IPS-NIHi7 (cell line): ENCODE data around the gene LRBA.

Experiments used
- DNase-seq: peaks from one replicate; pipeline ENCODE4 v3.0.0; 2012; ENCODE audit warnings: mixed read lengths; ENCODE audit errors: extremely low spot score

LRBA gene

GRCh38 chr4:150501009-150501727 is 513.9 kb downstream of the LRBA start:
- no peak for DNase-seq

GRCh38 chr4:150497612-150498011 is 517.5 kb downstream of the LRBA start:
- no peak for DNase-seq

- DNase-seq = no peak
These were observed 519.5 kb downstream of the LRBA start for GRCh38 chr4:150495550-150495949.

GRCh38 chr4:150493851-150494250 is 521.2 kb downstream of the LRBA start:
- DNase-seq = no peak

GRCh38 chr4:150491132-150492049 is 523.7 kb downstream of the LRBA start:
- DNase-seq = no peak

- no peak for DNase-seq
These were observed 532.5 kb downstream of the LRBA start for GRCh38 chr4:150482581-150482980.

- no peak for DNase-seq
These were observed 535.4 kb downstream of the LRBA start for GRCh38 chr4:150479657-150480056.

- no peak for DNase-seq
These were observed 537.2 kb downstream of the LRBA start for GRCh38 chr4:150477869-150478268.

- peak; percentile 12 for DNase-seq
These were observed 538.3 kb downstream of the LRBA start for GRCh38 chr4:150476776-150477175.

GRCh38 chr4:150475763-150476162 is 539.3 kb downstream of the LRBA start:
- no peak for DNase-seq

GRCh38 chr4:150464523-150464922 is 550.6 kb downstream of the LRBA start:
- no peak for DNase-seq

- DNase-seq = no peak
These were observed 552.3 kb downstream of the LRBA start for GRCh38 chr4:150462743-150463142.

GRCh38 chr4:150461957-150462356 is 553.1 kb downstream of the LRBA start:
- no peak for DNase-seq

- DNase-seq = no peak
These were observed 557.3 kb downstream of the LRBA start for GRCh38 chr4:150457802-150458201.

GRCh38 chr4:150451883-150452282 is 563.2 kb downstream of the LRBA start:
- no peak for DNase-seq

- no peak for DNase-seq
These were observed 567.7 kb downstream of the LRBA start for GRCh38 chr4:150447356-150447755.

GRCh38 chr4:150439451-150439933 is 575.6 kb downstream of the LRBA start:
- no peak for DNase-seq

- no peak for DNase-seq
These were observed 578.3 kb downstream of the LRBA start for GRCh38 chr4:150436598-150437370.

GRCh38 chr4:150431221-150431620 is 583.9 kb downstream of the LRBA start:
- no peak for DNase-seq

GRCh38 chr4:150425161-150425560 is 589.9 kb downstream of the LRBA start:
- DNase-seq = no peak

GRCh38 chr4:150423503-150423902 is 591.6 kb downstream of the LRBA start:
- DNase-seq = no peak

- no peak for DNase-seq
These were observed 592.0 kb downstream of the LRBA start for GRCh38 chr4:150423074-150423473.
